OCI-LY7 (cell line): ENCODE data around the gene HGS.

Experiments used
- EZH2phosphoT487 ChIP-seq: fragments of 200-600 bp; sonication (generic); IDR thresholded peaks from 2 replicates; pipeline ENCODE4 v1.6.1; 2018; ENCODE audit warnings: low read depth, borderline replicate concordance, mild to moderate bottlenecking, mixed run types, antibody characterized with exemption, low read length, moderate library complexity, mixed read lengths
- TF ChIP-seq, protein P1 (sequence below): fragments of 200-600 bp; sonication (generic); conservative IDR thresholded peaks from 2 replicates; pipeline ENCODE4 v1.5.1; 2014; ENCODE audit warnings: mild to moderate bottlenecking, antibody characterized with exemption, low read length, moderate library complexity, mixed read lengths

DNA sequence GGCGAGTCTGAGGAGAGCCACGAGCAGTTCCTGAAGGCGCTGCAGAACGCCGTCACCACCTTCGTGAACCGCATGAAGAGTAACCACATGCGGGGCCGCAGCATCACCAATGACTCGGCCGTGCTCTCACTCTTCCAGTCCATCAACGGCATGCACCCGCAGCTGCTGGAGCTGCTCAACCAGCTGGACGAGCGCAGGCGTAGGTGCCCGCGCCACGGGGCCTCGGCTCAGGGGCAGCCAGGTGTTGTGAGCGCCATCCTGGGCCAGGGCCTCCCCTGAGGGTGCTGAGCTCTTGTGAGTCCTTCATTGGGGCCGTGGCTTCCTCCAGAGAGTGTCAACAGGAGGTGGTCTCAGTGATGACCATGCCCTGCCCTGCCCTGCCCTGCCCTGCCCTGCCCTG lies 12.0 kb downstream of the HGS start:
- TF ChIP-seq, protein P1, sequence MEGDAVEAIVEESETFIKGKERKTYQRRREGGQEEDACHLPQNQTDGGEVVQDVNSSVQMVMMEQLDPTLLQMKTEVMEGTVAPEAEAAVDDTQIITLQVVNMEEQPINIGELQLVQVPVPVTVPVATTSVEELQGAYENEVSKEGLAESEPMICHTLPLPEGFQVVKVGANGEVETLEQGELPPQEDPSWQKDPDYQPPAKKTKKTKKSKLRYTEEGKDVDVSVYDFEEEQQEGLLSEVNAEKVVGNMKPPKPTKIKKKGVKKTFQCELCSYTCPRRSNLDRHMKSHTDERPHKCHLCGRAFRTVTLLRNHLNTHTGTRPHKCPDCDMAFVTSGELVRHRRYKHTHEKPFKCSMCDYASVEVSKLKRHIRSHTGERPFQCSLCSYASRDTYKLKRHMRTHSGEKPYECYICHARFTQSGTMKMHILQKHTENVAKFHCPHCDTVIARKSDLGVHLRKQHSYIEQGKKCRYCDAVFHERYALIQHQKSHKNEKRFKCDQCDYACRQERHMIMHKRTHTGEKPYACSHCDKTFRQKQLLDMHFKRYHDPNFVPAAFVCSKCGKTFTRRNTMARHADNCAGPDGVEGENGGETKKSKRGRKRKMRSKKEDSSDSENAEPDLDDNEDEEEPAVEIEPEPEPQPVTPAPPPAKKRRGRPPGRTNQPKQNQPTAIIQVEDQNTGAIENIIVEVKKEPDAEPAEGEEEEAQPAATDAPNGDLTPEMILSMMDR = no peak
- TF ChIP-seq EZH2phosphoT487 = no peak
